SK-N-SH (cell line): ENCODE results near the gene DIO3. TPM values are rescaled to one million over a fixed set of nuclear protein-coding genes. Genes with fewer than 3 reads are reported as not detected.

ENCODE experiments used
- CTCF ChIA-PET: fragments of 300-600, 350-600 bp; formaldehyde crosslinking; extraction: SDS; loops from one replicate; lab custom pipeline; 2021; lab: Yijun Ruan, JAX
- POLR2A ChIA-PET: fragments of 350-600 bp; sonication (Branson Sonifier 250); formaldehyde crosslinking; extraction: SDS; loops from one replicate; lab custom pipeline; 2020; ENCODE audit warnings: antibody characterized with exemption, inconsistent platforms; lab: Yijun Ruan, JAX
- DNase-seq: peaks from one replicate; pipeline ENCODE4 v3.0.0; 2012
- H2AFZ ChIP-seq: fragments of 200-600 bp; sonication (generic); 2 replicates; pipeline ENCODE4 v1.8.1; 2016; ENCODE audit warnings: antibody characterized with exemption, mild to moderate bottlenecking, low read depth
- H3F3A ChIP-seq: fragments of 200-600 bp; sonication (generic); replicated peaks from 2 replicates; pipeline ENCODE3; 2016; ENCODE audit warnings: antibody characterized with exemption, mild to moderate bottlenecking; ENCODE audit not compliant: insufficient read depth
- H3K27ac ChIP-seq, 2 experiments: fragments of 200-500 bp in 1 of 2; fragments of 200-600 bp in 1 of 2; sonication (Bioruptor generic) in 1 of 2; sonication (generic), shearing (Covaris generic) in 1 of 2; 2 replicates each; pipeline versions ENCODE4 v1.5.1 to v1.6.1; 2014 to 2016; ENCODE audit warnings: low read depth in 2 of 2, inconsistent platforms in 1 of 2, low read length in 1 of 2, mild to moderate bottlenecking in 1 of 2, mixed read lengths in 1 of 2
- H3K27me3 ChIP-seq: fragments of 200-600 bp; sonication (generic), shearing (Covaris generic); 2 replicates; pipeline ENCODE4 v1.6.1; 2016; ENCODE audit warnings: mixed run types; ENCODE audit not compliant: insufficient read depth
- H3K36me3 ChIP-seq, 2 experiments: fragments of 200-500 bp in 1 of 2; fragments of 200-600 bp in 1 of 2; sonication (Bioruptor generic) in 1 of 2; sonication (generic) in 1 of 2; replicated peaks in 1 of 2; 2 replicates each; pipeline versions ENCODE3 to v1.5.1; 2014 to 2016; ENCODE audit warnings: low read length in 1 of 2, mild to moderate bottlenecking in 1 of 2; ENCODE audit not compliant: insufficient read depth in 2 of 2, control insufficient read depth in 1 of 2
- H3K4me1 ChIP-seq, 2 experiments: fragments of 200-500 bp in 1 of 2; fragments of 200-600 bp in 1 of 2; sonication (Bioruptor generic) in 1 of 2; sonication (generic), shearing (Covaris generic) in 1 of 2; 2 replicates each; pipeline versions ENCODE4 v1.5.1 to v1.6.1; 2014 to 2016; ENCODE audit warnings: low read depth in 1 of 2, low read length in 1 of 2, mixed run types in 1 of 2; ENCODE audit not compliant: insufficient read depth in 2 of 2, control insufficient read depth in 1 of 2
- H3K4me2 ChIP-seq: fragments of 200-600 bp; sonication (generic), shearing (Covaris generic); 2 replicates; pipeline ENCODE4 v1.6.1; 2017; ENCODE audit warnings: mixed run types
- H3K4me3 ChIP-seq, 2 experiments: fragments of 200-500 bp in 1 of 2; fragments of 200-600 bp in 1 of 2; sonication (Bioruptor generic) in 1 of 2; sonication (generic), shearing (Covaris generic) in 1 of 2; 2 replicates each; pipeline versions ENCODE4 v1.5.1 to v1.8.1; 2014 to 2016; ENCODE audit warnings: low read depth in 2 of 2, inconsistent platforms in 1 of 2, low read length in 1 of 2, mild to moderate bottlenecking in 1 of 2, mixed read lengths in 1 of 2, moderate library complexity in 1 of 2
- H3K79me2 ChIP-seq: fragments of 200-600 bp; sonication (generic); 2 replicates; pipeline ENCODE4 v1.8.1; 2017; ENCODE audit warnings: mild to moderate bottlenecking; ENCODE audit not compliant: insufficient read depth
- H3K9ac ChIP-seq: fragments of 200-600 bp; sonication (generic); 2 replicates; pipeline ENCODE4 v1.6.1; 2017; ENCODE audit warnings: mixed run types
- H3K9me2 ChIP-seq: fragments of 200-600 bp; sonication (generic); 2 replicates; pipeline ENCODE4 v1.6.1; 2017; ENCODE audit warnings: mixed run types
- H3K9me3 ChIP-seq: fragments of 200-600 bp; sonication (generic); 2 replicates; pipeline ENCODE4 v1.6.1; 2017; ENCODE audit warnings: mixed run types, mild to moderate bottlenecking, moderate library complexity
- H4K20me1 ChIP-seq: fragments of 200-600 bp; sonication (generic); 2 replicates; pipeline ENCODE4 v1.6.1; 2017; ENCODE audit warnings: mild to moderate bottlenecking, mixed run types; ENCODE audit not compliant: insufficient read depth
- CHD2 ChIP-seq: fragments of 150-350 bp; IDR thresholded peaks from 2 replicates; pipeline ENCODE4 v1.6.1; 2018; ENCODE audit warnings: low read length; ENCODE audit not compliant: partially characterized antibody
- EP300 ChIP-seq, 2 experiments: IDR thresholded peaks; 2 replicates each; pipeline versions ENCODE4 v1.4.0 to v1.6.1; 2012; ENCODE audit warnings: borderline replicate concordance in 1 of 2, low read depth in 1 of 2, low read length in 1 of 2
- FOXJ3 ChIP-seq: sonication (generic); formaldehyde crosslinking; IDR thresholded peaks from 2 replicates; pipeline ENCODE4 v1.5.1; 2020; ENCODE audit warnings: mild to moderate bottlenecking, missing genetic modification reagents
- MXI1 ChIP-seq: IDR thresholded peaks from 2 replicates; pipeline ENCODE4 v1.6.1; 2012; ENCODE audit warnings: mild to moderate bottlenecking, low read depth, low read length, improper control_type of control experiment
- POLR2AphosphoS5 ChIP-seq: IDR thresholded peaks from 2 replicates; pipeline ENCODE4 v1.6.1; 2012; ENCODE audit warnings: low read depth, low read length
- RAD21 ChIP-seq: IDR thresholded peaks from 2 replicates; pipeline ENCODE4 v1.6.1; 2012; ENCODE audit warnings: mild to moderate bottlenecking, low read length
- RCOR1 ChIP-seq: fragments of 150-350 bp; IDR thresholded peaks from 2 replicates; pipeline ENCODE4 v1.6.1; 2017; ENCODE audit warnings: antibody characterized with exemption, low read length
- RFX5 ChIP-seq: IDR thresholded peaks from 2 replicates; pipeline ENCODE4 v1.6.1; 2012; ENCODE audit warnings: mild to moderate bottlenecking, improper control_type of control experiment, low read length
- WGBS: methylation state at CpG from one replicate; pipeline ENCODE4 v1.1.6; 2017; ENCODE audit warnings: low lambda C conversion rate; 5-methylcytosine and 5-hydroxymethylcytosine counted together
- polyA plus RNA-seq, 3 experiments: library from polyadenylated mRNA; depleted of rRNA; stranded (reverse); fragments of >200 nt; gene quantifications; 2 replicates each; pipeline ENCODE4 v1.2.3, GENCODE V29; 2012
- TF ChIP-seq, protein P1 (sequence below): fragments of 150-350 bp; IDR thresholded peaks from 2 replicates; pipeline ENCODE4 v1.6.1; 2017; ENCODE audit warnings: antibody characterized with exemption, low read length, low read depth, borderline replicate concordance
- TF ChIP-seq, protein P2 (sequence below): IDR thresholded peaks from 2 replicates; pipeline ENCODE4; 2012

Gene DIO3
- polyA plus RNA-seq, 1 of the 3 experiments (the other 2 are of a cell fraction) = not detected

DNA sequence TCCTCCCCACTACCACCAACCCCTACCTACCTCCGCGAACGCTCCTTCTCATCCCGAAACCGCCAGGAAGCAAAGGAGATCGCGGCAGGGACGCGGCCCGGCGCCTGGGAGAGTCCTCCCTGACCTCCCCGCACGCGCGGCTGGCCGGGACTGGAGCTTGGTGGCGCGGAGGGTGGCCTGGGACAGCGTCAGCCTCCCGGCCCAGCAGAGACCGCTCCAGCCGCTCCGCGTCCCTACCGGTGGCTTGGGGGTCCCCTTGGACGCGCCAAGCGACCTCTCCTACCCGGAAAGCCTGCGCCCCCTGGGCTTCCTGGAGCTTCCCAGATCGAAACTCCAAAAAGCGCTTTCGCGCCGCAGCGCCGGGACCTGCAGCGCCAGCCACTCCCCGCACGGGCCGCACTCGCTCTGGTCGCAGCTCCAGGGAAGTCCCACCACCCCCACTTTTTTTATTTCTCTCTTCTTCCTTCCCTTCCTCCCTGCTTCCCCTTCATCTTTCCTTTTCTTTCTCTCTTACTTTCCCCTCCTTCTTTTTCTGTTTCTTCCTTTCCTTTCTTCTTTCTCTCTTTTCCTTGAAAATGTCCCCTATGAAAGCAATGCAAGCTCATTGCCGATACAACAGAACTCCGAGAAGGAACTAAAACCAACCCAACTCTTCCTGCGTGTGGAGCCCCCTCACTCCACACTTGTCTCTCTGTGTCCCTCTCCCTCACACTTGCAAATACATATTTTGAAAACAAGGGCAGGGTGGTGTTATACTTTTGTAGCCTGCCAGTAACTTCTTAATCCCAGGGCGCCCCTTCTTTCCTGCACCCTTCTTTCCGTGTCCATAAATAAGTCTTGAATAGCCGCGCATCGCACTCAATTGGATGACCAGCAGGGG, 3.8 kb downstream of the DIO3 start:
- no peaks in the 10 kb centered on the region for H3K27me3 ChIP-seq
- WGBS = 10% methylated on average over 38 of the region's 51 CpGs
- H3F3A ChIP-seq = no peaks in the 10 kb centered on the region
- no peak overlapping the region for H3K4me2 ChIP-seq
- ChIA-PET POLR2A (interaction anchor here (1.1 kb wide), 1 partner anchor 1148 kb away, joined by 3 read pairs; no protein-coding TSS in a partner anchor), CTCF (interaction anchor here (0.6 to 2.4 kb wide), 12 partner anchors 11 to 858 kb away, joined by 3 to 9 read pairs (median 3); no protein-coding TSS in a partner anchor)
- H3K4me1 ChIP-seq = peaks cover 0 to 8% of the 10 kb centered on the region in 2 experiments; a peak in 1 of 4 replicates
- H2AFZ ChIP-seq = no peak overlapping the region
- H3K9me2 ChIP-seq = no peaks in the 10 kb centered on the region
- H3K79me2 ChIP-seq = no peaks in the 10 kb centered on the region
- no peak overlapping the region for H3K27ac ChIP-seq
- DNase-seq = peak; percentile 73
- H3K4me3 ChIP-seq = peak overlapping the region in 1 of 2 experiments; percentile 40; a peak in 1 of 4 replicates
- H4K20me1 ChIP-seq = no peaks in the 10 kb centered on the region
- TF ChIP-seq, protein P1, sequence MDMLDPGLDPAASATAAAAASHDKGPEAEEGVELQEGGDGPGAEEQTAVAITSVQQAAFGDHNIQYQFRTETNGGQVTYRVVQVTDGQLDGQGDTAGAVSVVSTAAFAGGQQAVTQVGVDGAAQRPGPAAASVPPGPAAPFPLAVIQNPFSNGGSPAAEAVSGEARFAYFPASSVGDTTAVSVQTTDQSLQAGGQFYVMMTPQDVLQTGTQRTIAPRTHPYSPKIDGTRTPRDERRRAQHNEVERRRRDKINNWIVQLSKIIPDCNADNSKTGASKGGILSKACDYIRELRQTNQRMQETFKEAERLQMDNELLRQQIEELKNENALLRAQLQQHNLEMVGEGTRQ = no peak
- TF ChIP-seq CHD2 (no peak), RAD21 (0 out of 2 replicates have a peak, but pooled peaks have one; percentile 8), RFX5 (no peak)
- no peak overlapping the region for H3K9ac ChIP-seq
- no peaks in the 10 kb centered on the region for H3K36me3 ChIP-seq
- no peaks in the 10 kb centered on the region for H3K9me3 ChIP-seq

DNA sequence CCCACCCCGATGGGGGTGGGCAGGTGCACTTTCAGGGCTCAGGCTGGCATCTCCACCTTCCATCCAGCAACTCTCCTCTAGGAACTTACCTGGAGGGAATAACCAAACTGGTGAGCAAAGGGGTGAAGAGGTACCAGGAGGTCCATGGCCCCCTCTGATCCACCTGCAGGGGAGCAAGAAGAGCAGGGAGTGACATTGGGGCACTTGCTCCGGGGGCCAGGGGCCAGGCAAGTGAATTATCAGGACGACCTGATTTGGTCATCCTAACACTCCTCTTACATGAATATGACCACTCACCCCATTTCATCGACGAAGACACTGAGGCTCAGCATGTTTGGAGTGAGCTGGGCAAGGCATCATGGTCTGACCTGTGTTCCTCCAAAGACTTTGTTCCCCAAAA, 6.0 kb downstream of the DIO3 start:
- no peak overlapping the region for H3K4me3 ChIP-seq
- H3K27ac ChIP-seq = no peak overlapping the region
- H3K9me3 ChIP-seq = no peaks in the 10 kb centered on the region
- 37% methylated on average over 5 of the region's 5 CpGs for WGBS
- POLR2A ChIA-PET = no interaction called here
- H3K36me3 ChIP-seq = no peaks in the 10 kb centered on the region
- H4K20me1 ChIP-seq = no peaks in the 10 kb centered on the region
- H3K9ac ChIP-seq = no peak overlapping the region
- TF ChIP-seq, protein P2, sequence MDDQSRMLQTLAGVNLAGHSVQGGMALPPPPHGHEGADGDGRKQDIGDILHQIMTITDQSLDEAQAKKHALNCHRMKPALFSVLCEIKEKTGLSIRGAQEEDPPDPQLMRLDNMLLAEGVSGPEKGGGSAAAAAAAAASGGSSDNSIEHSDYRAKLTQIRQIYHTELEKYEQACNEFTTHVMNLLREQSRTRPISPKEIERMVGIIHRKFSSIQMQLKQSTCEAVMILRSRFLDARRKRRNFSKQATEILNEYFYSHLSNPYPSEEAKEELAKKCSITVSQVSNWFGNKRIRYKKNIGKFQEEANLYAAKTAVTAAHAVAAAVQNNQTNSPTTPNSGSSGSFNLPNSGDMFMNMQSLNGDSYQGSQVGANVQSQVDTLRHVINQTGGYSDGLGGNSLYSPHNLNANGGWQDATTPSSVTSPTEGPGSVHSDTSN = no peak
- TF ChIP-seq EP300 (IDR thresholded peaks at IDR 0.05; ENCODE audit: borderline replicate concordance in 1 of 2, low read depth in 1 of 2, low read length in 1 of 2) = no peak
- TF ChIP-seq RCOR1 = no peak
- no peak for TF ChIP-seq POLR2AphosphoS5
- TF ChIP-seq MXI1 = no peak
- no peak for TF ChIP-seq FOXJ3 (CRISPR knock-in tag)
- H3K4me2 ChIP-seq = no peak overlapping the region
- CTCF ChIA-PET = no interaction called here
- no peak for DNase-seq
- no peaks in the 10 kb centered on the region for H3K79me2 ChIP-seq
- H3K9me2 ChIP-seq = no peaks in the 10 kb centered on the region
- no peaks in the 10 kb centered on the region for H3F3A ChIP-seq
- no peaks in the 10 kb centered on the region for H3K27me3 ChIP-seq
- H3K4me1 ChIP-seq = peaks cover 0 to 8% of the 10 kb centered on the region in 2 experiments; a peak in 1 of 4 replicates
- no peak overlapping the region for H2AFZ ChIP-seq
